HEK293 (cell line): ENCODE data around the gene TNXB.

Experiments
- GLI4 ChIP-seq: fragments of 450-650 bp; formaldehyde crosslinking; IDR thresholded peaks from 2 replicates; pipeline ENCODE4 v1.5.1; 2016; ENCODE audit warnings: missing biosample characterization, missing genetic modification characterization
- GLIS1 ChIP-seq: fragments of 450-650 bp; formaldehyde crosslinking; IDR thresholded peaks from 2 replicates; pipeline ENCODE4 v1.5.1; 2016; ENCODE audit warnings: missing biosample characterization, missing genetic modification characterization
- RBAK ChIP-seq: fragments of 450-650 bp; formaldehyde crosslinking; IDR thresholded peaks from 2 replicates; pipeline ENCODE4 v1.5.1; 2016; ENCODE audit warnings: missing biosample characterization, missing genetic modification characterization
- WT1 ChIP-seq: fragments of 450-650 bp; formaldehyde crosslinking; IDR thresholded peaks from 2 replicates; pipeline ENCODE4 v1.5.1; 2016; ENCODE audit warnings: missing biosample characterization, missing genetic modification characterization
- ZFP37 ChIP-seq: fragments of 450-650 bp; formaldehyde crosslinking; IDR thresholded peaks from 2 replicates; pipeline ENCODE4 v1.5.1; 2016; ENCODE audit warnings: missing biosample characterization, missing genetic modification characterization
- ZNF155 ChIP-seq: fragments of 450-650 bp; formaldehyde crosslinking; IDR thresholded peaks from 2 replicates; pipeline ENCODE4 v1.5.1; 2016; ENCODE audit warnings: missing biosample characterization, missing genetic modification characterization
- ZNF266 ChIP-seq: fragments of 450-650 bp; formaldehyde crosslinking; IDR thresholded peaks from 2 replicates; pipeline ENCODE4 v1.5.1; 2016; ENCODE audit warnings: missing biosample characterization, missing genetic modification characterization, low read depth
- ZNF521 ChIP-seq: fragments of 450-650 bp; formaldehyde crosslinking; IDR thresholded peaks from 2 replicates; pipeline ENCODE4 v1.5.1; 2017; ENCODE audit warnings: missing biosample characterization, mild to moderate bottlenecking, missing genetic modification characterization
- ZNF544 ChIP-seq: fragments of 450-650 bp; formaldehyde crosslinking; IDR thresholded peaks from 2 replicates; pipeline ENCODE4 v1.5.0; 2017; ENCODE audit warnings: missing biosample characterization, missing genetic modification characterization
- ZNF664 ChIP-seq: fragments of 450-650 bp; formaldehyde crosslinking; IDR thresholded peaks from 2 replicates; pipeline ENCODE4 v1.5.1; 2016; ENCODE audit warnings: missing biosample characterization, missing genetic modification characterization
- TF ChIP-seq, protein P1 (sequence below): fragments of 450-650 bp; formaldehyde crosslinking; IDR thresholded peaks from 2 replicates; pipeline ENCODE4 v1.5.1; 2016; ENCODE audit warnings: missing biosample characterization, missing genetic modification characterization
- TF ChIP-seq, protein P2 (sequence below): fragments of 450-650 bp; IDR thresholded peaks from 2 replicates; pipeline ENCODE4 v1.5.1; 2018; ENCODE audit warnings: missing biosample characterization, missing genetic modification characterization
- TF ChIP-seq, protein P3 (sequence below): fragments of 450-650 bp; formaldehyde crosslinking; IDR thresholded peaks from 2 replicates; pipeline ENCODE4; 2016; ENCODE audit warnings: missing biosample characterization, missing genetic modification characterization
- TF ChIP-seq, protein P4 (sequence below): fragments of 450-650 bp; formaldehyde crosslinking; IDR thresholded peaks from 2 replicates; pipeline ENCODE4 v1.5.1; 2016; ENCODE audit warnings: missing biosample characterization, missing genetic modification characterization
- TF ChIP-seq, protein P5 (sequence below): fragments of 450-650 bp; formaldehyde crosslinking; IDR thresholded peaks from 2 replicates; pipeline ENCODE4 v1.5.1; 2016; ENCODE audit warnings: missing biosample characterization, missing genetic modification characterization
- TF ChIP-seq, protein P6 (sequence below): fragments of 450-650 bp; formaldehyde crosslinking; IDR thresholded peaks from 2 replicates; pipeline ENCODE4 v1.5.1; 2016; ENCODE audit warnings: missing biosample characterization, missing genetic modification characterization
- TF ChIP-seq, protein P7 (sequence below): fragments of 450-650 bp; formaldehyde crosslinking; IDR thresholded peaks from 2 replicates; pipeline ENCODE4 v1.5.0; 2017; ENCODE audit warnings: missing biosample characterization, missing genetic modification characterization, borderline replicate concordance
- TF ChIP-seq, protein P8 (sequence below): fragments of 450-650 bp; formaldehyde crosslinking; conservative IDR thresholded peaks from 2 replicates; pipeline ENCODE4 v1.5.1; 2016; ENCODE audit warnings: low read depth, missing biosample characterization, missing genetic modification characterization

TNXB gene

DNA sequence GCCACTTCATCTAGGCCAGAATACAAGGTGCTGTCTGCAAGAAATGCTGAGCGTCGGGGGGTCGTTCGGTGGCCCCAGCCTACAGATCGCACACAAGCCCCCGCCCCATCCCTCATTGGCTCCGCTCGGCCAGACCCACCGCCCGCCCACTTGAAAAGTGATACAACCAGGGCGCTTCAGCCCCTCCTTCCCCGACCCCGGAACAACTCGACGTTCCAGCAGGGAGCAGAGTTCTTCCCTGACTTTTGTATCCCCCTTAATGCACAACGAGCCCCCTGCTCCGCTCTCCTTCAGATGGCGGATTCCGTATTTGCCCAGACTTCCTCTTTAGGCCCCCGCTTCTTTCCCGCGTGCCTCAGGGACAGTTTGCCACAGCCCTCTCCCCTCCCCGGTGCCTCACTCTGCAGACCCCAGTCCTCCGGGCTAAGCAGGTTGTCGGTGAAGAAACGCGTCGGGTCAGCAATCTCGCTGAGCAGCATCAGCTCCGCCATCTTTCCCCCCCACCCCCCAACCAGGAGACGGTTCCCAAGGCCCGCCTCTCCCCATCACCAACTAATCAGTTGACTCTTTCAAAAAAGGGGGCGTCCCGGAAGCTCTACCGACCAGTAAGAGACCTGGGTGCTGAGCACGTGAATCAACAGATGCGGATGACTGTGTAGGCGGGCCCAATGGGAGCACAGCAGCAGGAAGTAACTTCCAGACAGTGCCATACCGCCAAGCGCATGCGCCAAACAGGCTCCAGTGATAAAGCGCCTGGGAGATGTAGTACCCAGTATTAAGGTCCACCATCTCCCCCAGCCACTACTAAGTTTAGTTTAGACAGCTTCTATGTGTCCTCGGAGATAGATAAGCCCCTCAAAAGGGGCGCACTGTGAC, 18.8 kb upstream of the TNXB start, which contains the start of gene ATF6B (continued):
- TF ChIP-seq, protein P1, sequence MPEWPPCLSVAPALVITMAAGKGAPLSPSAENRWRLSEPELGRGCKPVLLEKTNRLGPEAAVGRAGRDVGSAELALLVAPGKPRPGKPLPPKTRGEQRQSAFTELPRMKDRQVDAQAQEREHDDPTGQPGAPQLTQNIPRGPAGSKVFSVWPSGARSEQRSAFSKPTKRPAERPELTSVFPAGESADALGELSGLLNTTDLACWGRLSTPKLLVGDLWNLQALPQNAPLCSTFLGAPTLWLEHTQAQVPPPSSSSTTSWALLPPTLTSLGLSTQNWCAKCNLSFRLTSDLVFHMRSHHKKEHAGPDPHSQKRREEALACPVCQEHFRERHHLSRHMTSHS (tag by site-specific recombination) = no peak
- TF ChIP-seq, protein P2, sequence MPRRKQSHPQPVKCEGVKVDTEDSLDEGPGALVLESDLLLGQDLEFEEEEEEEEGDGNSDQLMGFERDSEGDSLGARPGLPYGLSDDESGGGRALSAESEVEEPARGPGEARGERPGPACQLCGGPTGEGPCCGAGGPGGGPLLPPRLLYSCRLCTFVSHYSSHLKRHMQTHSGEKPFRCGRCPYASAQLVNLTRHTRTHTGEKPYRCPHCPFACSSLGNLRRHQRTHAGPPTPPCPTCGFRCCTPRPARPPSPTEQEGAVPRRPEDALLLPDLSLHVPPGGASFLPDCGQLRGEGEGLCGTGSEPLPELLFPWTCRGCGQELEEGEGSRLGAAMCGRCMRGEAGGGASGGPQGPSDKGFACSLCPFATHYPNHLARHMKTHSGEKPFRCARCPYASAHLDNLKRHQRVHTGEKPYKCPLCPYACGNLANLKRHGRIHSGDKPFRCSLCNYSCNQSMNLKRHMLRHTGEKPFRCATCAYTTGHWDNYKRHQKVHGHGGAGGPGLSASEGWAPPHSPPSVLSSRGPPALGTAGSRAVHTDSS (tag by site-specific recombination) = no peak
- TF ChIP-seq ZNF155 (tag by site-specific recombination) (no peak), ZNF664 (tag by site-specific recombination) (no peak), ZNF544 (tag by site-specific recombination) (no peak), GLI4 (no peak), ZNF521 (tag by site-specific recombination) (no peak), ZFP37 (tag by site-specific recombination) (no peak), WT1 (peak; percentile 42; the same call in 1 of the 2 replicates), RBAK (tag by site-specific recombination) (no peak), ZNF266 (tag by site-specific recombination) (no peak), GLIS1 (tag by site-specific recombination) (no peak)
- TF ChIP-seq, protein P3, sequence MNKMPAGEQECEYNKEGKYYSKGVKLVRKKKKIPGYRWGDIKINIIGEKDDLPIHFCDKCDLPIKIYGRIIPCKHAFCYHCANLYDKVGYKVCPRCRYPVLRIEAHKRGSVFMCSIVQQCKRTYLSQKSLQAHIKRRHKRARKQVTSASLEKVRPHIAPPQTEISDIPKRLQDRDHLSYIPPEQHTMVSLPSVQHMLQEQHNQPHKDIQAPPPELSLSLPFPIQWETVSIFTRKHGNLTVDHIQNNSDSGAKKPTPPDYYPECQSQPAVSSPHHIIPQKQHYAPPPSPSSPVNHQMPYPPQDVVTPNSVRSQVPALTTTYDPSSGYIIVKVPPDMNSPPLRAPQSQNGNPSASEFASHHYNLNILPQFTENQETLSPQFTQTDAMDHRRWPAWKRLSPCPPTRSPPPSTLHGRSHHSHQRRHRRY (tag by site-specific recombination) = no peak
- TF ChIP-seq, protein P4, sequence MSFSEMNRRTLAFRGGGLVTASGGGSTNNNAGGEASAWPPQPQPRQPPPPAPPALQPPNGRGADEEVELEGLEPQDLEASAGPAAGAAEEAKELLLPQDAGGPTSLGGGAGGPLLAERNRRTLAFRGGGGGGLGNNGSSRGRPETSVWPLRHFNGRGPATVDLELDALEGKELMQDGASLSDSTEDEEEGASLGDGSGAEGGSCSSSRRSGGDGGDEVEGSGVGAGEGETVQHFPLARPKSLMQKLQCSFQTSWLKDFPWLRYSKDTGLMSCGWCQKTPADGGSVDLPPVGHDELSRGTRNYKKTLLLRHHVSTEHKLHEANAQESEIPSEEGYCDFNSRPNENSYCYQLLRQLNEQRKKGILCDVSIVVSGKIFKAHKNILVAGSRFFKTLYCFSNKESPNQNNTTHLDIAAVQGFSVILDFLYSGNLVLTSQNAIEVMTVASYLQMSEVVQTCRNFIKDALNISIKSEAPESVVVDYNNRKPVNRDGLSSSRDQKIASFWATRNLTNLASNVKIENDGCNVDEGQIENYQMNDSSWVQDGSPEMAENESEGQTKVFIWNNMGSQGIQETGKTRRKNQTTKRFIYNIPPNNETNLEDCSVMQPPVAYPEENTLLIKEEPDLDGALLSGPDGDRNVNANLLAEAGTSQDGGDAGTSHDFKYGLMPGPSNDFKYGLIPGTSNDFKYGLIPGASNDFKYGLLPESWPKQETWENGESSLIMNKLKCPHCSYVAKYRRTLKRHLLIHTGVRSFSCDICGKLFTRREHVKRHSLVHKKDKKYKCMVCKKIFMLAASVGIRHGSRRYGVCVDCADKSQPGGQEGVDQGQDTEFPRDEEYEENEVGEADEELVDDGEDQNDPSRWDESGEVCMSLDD (tag by site-specific recombination) = no peak
- TF ChIP-seq, protein P5, sequence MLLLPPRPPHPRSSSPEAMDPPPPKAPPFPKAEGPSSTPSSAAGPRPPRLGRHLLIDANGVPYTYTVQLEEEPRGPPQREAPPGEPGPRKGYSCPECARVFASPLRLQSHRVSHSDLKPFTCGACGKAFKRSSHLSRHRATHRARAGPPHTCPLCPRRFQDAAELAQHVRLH = 0 out of 2 replicates have a peak, but pooled peaks have one; percentile 20
- TF ChIP-seq, protein P6, sequence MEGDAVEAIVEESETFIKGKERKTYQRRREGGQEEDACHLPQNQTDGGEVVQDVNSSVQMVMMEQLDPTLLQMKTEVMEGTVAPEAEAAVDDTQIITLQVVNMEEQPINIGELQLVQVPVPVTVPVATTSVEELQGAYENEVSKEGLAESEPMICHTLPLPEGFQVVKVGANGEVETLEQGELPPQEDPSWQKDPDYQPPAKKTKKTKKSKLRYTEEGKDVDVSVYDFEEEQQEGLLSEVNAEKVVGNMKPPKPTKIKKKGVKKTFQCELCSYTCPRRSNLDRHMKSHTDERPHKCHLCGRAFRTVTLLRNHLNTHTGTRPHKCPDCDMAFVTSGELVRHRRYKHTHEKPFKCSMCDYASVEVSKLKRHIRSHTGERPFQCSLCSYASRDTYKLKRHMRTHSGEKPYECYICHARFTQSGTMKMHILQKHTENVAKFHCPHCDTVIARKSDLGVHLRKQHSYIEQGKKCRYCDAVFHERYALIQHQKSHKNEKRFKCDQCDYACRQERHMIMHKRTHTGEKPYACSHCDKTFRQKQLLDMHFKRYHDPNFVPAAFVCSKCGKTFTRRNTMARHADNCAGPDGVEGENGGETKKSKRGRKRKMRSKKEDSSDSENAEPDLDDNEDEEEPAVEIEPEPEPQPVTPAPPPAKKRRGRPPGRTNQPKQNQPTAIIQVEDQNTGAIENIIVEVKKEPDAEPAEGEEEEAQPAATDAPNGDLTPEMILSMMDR (tag by site-specific recombination) = no peak; the same call in 1 of the 2 replicates
- TF ChIP-seq, protein P7, sequence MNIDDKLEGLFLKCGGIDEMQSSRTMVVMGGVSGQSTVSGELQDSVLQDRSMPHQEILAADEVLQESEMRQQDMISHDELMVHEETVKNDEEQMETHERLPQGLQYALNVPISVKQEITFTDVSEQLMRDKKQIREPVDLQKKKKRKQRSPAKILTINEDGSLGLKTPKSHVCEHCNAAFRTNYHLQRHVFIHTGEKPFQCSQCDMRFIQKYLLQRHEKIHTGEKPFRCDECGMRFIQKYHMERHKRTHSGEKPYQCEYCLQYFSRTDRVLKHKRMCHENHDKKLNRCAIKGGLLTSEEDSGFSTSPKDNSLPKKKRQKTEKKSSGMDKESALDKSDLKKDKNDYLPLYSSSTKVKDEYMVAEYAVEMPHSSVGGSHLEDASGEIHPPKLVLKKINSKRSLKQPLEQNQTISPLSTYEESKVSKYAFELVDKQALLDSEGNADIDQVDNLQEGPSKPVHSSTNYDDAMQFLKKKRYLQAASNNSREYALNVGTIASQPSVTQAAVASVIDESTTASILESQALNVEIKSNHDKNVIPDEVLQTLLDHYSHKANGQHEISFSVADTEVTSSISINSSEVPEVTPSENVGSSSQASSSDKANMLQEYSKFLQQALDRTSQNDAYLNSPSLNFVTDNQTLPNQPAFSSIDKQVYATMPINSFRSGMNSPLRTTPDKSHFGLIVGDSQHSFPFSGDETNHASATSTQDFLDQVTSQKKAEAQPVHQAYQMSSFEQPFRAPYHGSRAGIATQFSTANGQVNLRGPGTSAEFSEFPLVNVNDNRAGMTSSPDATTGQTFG (tag by site-specific recombination) = no peak
- TF ChIP-seq, protein P8, sequence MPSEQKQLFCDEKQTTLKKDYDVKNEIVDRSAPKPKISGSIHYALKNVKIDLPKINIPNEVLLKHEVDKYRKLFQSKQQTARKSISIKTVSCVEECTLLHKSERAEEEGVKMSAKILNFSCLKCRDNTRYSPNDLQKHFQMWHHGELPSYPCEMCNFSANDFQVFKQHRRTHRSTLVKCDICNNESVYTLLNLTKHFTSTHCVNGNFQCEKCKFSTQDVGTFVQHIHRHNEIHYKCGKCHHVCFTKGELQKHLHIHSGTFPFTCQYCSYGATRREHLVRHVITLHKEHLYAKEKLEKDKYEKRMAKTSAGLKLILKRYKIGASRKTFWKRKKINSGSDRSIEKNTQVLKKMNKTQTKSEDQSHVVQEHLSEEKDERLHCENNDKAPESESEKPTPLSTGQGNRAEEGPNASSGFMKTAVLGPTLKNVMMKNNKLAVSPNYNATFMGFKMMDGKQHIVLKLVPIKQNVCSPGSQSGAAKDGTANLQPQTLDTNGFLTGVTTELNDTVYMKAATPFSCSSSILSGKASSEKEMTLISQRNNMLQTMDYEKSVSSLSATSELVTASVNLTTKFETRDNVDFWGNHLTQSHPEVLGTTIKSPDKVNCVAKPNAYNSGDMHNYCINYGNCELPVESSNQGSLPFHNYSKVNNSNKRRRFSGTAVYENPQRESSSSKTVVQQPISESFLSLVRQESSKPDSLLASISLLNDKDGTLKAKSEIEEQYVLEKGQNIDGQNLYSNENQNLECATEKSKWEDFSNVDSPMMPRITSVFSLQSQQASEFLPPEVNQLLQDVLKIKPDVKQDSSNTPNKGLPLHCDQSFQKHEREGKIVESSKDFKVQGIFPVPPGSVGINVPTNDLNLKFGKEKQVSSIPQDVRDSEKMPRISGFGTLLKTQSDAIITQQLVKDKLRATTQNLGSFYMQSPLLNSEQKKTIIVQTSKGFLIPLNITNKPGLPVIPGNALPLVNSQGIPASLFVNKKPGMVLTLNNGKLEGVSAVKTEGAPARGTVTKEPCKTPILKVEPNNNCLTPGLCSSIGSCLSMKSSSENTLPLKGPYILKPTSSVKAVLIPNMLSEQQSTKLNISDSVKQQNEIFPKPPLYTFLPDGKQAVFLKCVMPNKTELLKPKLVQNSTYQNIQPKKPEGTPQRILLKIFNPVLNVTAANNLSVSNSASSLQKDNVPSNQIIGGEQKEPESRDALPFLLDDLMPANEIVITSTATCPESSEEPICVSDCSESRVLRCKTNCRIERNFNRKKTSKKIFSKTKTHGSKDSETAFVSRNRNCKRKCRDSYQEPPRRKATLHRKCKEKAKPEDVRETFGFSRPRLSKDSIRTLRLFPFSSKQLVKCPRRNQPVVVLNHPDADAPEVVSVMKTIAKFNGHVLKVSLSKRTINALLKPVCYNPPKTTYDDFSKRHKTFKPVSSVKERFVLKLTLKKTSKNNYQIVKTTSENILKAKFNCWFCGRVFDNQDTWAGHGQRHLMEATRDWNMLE (tag by site-specific recombination) = 0 out of 2 replicates have a peak, but pooled peaks have one; percentile 32
